ENCODE results near the gene SERPINI1.

The SERPINI1 gene

GRCh38 chr3:167735233-167736138 lies at the start of gene SERPINI1:
TSS of gene SERPINI1 (plus strand) at chr3:167735721. CDS start at chr3:167789129, 53,408 bp downstream.
- DNase-seq (ENCODE audit: extremely low spot score) = peak; percentile 73
- CTCF ChIA-PET = interaction anchor here (0.7 to 3.4 kb wide), 9 partner anchors 8 to 48 kb away, joined by 3 to 20 read pairs (median 3); no protein-coding TSS in a partner anchor
- POLR2A ChIA-PET = no interaction called here
- TF ChIP-seq CTCF (IDR thresholded peaks at IDR 0.05; ENCODE audit: control extremely low read depth, extremely low read depth, low read depth, missing control alignments) = no peak

- peak; percentile 63 for DNase-seq (ENCODE audit: extremely low spot score)
- TF ChIP-seq CTCF (IDR thresholded peaks at IDR 0.05; ENCODE audit: control extremely low read depth, extremely low read depth, low read depth, missing control alignments) = no peak
- POLR2A ChIA-PET = no interaction called here
- CTCF ChIA-PET = interaction anchor here (1.1 to 2.1 kb wide), 2 partner anchors 18 to 311 kb away, joined by 4 to 6 read pairs; partner anchors contain the start of gene ZBBX
Observed at GRCh38 chr3:167691366-167691765, 44.2 kb upstream of the SERPINI1 start.

- DNase-seq (ENCODE audit: extremely low spot score) = no peak
- POLR2A ChIA-PET = interaction anchor here (0.7 kb wide), 1 partner anchor 61 kb away, joined by 5 read pairs; no protein-coding TSS in a partner anchor
- no peak for TF ChIP-seq CTCF (IDR thresholded peaks at IDR 0.05; ENCODE audit: control extremely low read depth, extremely low read depth, low read depth, missing control alignments)
- CTCF ChIA-PET = interaction anchor here (0.6 to 2.8 kb wide), 5 partner anchors 9 to 26 kb away, joined by 3 to 29 read pairs (median 5); no protein-coding TSS in a partner anchor
Observed at GRCh38 chr3:167694121-167694520, 41.4 kb upstream of the SERPINI1 start.

- ChIA-PET CTCF (interaction anchor here (1.1 kb wide), 1 partner anchor 8 kb away, joined by 4 read pairs; no protein-coding TSS in a partner anchor), POLR2A (no interaction called here)
- DNase-seq (ENCODE audit: extremely low spot score) = no peak
- TF ChIP-seq CTCF (IDR thresholded peaks at IDR 0.05; ENCODE audit: control extremely low read depth, extremely low read depth, low read depth, missing control alignments) = no peak
Observed at GRCh38 chr3:167700046-167700445, 35.5 kb upstream of the SERPINI1 start.

- POLR2A ChIA-PET = no interaction called here
- no peak for TF ChIP-seq CTCF (IDR thresholded peaks at IDR 0.05; ENCODE audit: control extremely low read depth, extremely low read depth, low read depth, missing control alignments)
- CTCF ChIA-PET = interaction anchor here (0.7 to 1.1 kb wide), 2 partner anchors 16 to 290 kb away, joined by 3 read pairs; no protein-coding TSS in a partner anchor
- DNase-seq (ENCODE audit: extremely low spot score) = no peak
Observed at GRCh38 chr3:167700926-167701325, 34.6 kb upstream of the SERPINI1 start.

GRCh38 chr3:167705840-167706239 lies 29.7 kb upstream of the SERPINI1 start:
- CTCF ChIA-PET = interaction anchor here (0.7 to 2.9 kb wide), 9 partner anchors 9 to 149 kb away, joined by 3 to 11 read pairs (median 3); partner anchors contain the start of gene SERPINI1
- DNase-seq (ENCODE audit: extremely low spot score) = no peak
- POLR2A ChIA-PET = no interaction called here
- no peak for TF ChIP-seq CTCF (IDR thresholded peaks at IDR 0.05; ENCODE audit: control extremely low read depth, extremely low read depth, low read depth, missing control alignments)
